Uterus (tissue), 2 donors: ENCODE data around the gene ZNF418.

Experiments
- POLR2A ChIP-seq, 2 donors: fragments of 450-650 bp; IDR thresholded peaks; one replicate each; pipeline ENCODE4 v1.6.1; 2016; ENCODE audit warnings: antibody characterized with exemption in 2 of 2, mild to moderate bottlenecking in 1 of 2, moderate library complexity in 1 of 2
- TF ChIP-seq, protein P1 (sequence below), 4 experiments: fragments of 200-600 bp in 2 of 4; fragments of 450-650 bp in 2 of 4; sonication (generic) in 2 of 4; IDR thresholded peaks; one replicate each; pipeline ENCODE4 v1.5.1; 2016 to 2019; ENCODE audit warnings: antibody characterized with exemption in 4 of 4, mild to moderate bottlenecking in 2 of 4, moderate library complexity in 1 of 4

DNA sequence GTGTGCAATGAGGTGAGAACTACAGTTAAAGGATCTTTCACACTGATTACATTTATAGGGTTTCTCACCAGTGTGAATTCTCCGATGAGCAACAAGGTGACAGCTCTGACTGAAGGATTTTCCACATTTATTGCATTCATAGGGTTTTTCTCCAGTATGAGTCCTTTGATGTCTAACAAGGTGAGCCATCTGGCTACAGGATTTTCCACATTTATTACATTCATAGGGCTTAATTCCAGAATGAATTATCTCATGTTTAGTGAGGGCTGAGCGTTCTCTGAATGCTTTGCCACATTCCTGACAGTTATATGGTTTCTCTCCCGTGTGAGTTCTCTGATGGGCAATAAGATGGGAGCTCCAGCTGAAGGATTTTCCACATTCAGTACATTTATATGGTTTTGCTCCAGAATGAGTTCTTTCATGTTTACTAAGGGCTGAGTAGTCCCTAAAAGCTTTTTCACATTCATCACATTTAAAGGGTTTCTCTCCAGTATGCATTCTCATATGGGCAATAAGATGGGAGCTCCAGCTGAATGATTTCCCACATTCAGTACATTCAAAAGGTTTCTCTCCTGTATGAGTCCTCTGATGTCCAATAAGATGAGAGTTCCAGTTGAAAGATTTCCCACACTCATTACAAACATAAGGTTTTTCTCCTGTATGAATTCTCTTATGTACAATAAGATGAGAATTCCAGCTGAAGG, 43.5 kb upstream of the ZNF418 start:
- TF ChIP-seq, protein P1, sequence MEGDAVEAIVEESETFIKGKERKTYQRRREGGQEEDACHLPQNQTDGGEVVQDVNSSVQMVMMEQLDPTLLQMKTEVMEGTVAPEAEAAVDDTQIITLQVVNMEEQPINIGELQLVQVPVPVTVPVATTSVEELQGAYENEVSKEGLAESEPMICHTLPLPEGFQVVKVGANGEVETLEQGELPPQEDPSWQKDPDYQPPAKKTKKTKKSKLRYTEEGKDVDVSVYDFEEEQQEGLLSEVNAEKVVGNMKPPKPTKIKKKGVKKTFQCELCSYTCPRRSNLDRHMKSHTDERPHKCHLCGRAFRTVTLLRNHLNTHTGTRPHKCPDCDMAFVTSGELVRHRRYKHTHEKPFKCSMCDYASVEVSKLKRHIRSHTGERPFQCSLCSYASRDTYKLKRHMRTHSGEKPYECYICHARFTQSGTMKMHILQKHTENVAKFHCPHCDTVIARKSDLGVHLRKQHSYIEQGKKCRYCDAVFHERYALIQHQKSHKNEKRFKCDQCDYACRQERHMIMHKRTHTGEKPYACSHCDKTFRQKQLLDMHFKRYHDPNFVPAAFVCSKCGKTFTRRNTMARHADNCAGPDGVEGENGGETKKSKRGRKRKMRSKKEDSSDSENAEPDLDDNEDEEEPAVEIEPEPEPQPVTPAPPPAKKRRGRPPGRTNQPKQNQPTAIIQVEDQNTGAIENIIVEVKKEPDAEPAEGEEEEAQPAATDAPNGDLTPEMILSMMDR (IDR thresholded peaks at IDR 0.05) = no peak
- TF ChIP-seq POLR2A (IDR thresholded peaks at IDR 0.05) = no peak
